22Rv1 (cell line): Measurements from ENCODE around the gene NOS3.

ENCODE experiments used
- CTCF ChIP-seq: fragments of 450-650 bp; IDR thresholded peaks from 2 replicates; pipeline ENCODE4 v1.5.1; 2017; ENCODE audit warnings: mild to moderate bottlenecking
- ZFX ChIP-seq: fragments of 450-650 bp; IDR thresholded peaks from 2 replicates; pipeline ENCODE4 v1.6.1; 2017; ENCODE audit warnings: antibody characterized with exemption, borderline replicate concordance

GRCh38 chr7:150973571-150974451, 17.0 kb upstream of the NOS3 start:
- no peak for TF ChIP-seq CTCF
- no peak for TF ChIP-seq ZFX
